ENCODE measurements around the gene SERPINB2.
"Not testable (repeated sequence)": the region's sequence is repeated elsewhere in the genome, so short reads cannot be mapped to it uniquely, and the experiment has no call there.

The SERPINB2 gene

DNA sequence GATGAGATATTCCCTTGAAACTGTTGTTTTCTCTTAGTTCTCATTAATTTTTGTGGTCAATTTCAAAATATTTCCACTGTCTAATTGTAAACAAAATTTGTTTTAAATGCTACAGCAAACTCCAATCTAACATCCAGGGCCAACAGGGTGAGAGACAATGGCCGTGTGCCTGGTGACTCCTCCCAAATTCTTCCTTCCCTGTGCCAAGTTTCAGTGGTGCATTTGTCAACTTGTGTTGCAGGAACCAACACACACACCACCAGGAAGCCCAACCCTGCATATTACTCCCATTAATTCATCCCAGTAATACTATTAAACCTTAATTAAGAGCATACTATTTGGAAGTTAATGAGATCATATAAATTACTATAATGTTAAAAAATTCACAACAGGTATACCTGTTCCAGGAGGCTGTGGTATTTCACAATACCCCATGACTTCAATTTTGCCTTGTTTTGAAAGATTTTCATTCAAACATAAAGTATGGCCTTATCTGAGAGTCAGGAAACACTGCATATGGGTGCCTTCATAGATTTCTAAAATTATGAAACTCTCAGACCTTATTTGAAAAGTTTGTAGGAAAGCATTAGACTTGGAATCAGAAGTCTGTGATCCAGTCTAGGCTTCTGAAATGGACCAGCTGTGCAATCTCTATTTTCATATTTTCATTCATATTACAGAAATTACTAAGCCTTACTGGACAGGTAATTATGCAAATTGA is 1.1 kb downstream of the SERPINB2 start:
- DNase-seq (ENCODE audit: low spot score), result no peak

DNA sequence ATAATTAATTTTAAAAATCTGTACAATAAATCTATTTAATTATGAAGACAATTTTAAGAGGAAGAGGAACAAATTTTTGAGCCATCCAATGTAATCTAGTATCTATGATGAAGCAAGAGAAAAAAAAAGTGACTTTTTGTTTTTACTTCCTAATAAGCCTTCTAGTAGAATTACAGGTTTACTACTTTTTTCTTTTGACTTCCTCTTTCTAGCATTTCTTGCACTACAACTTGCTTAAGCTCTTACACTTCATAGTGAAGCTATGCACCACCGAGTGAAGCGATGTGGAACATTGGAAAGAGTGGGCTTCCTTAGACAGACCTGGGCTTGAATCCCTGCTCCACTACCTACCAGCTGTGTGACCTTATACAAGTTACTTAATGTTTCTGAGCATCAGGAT is 2.1 kb downstream of the SERPINB2 start:
- DNase-seq (ENCODE audit: low spot score), result no peak

GRCh38 chr18:63890237-63890949 is 2.9 kb downstream of the SERPINB2 start:
- DNase-seq (ENCODE audit: low spot score), result no peak

- DNase-seq (ENCODE audit: low spot score), result peak; percentile 24
Measured at GRCh38 chr18:63890950-63891304, 3.4 kb downstream of the SERPINB2 start.

- no peak for DNase-seq (ENCODE audit: low spot score)
Measured at GRCh38 chr18:63892566-63892965, 5.1 kb downstream of the SERPINB2 start.

- DNase-seq (ENCODE audit: low spot score), result no peak
Measured at GRCh38 chr18:63894106-63894772, 6.7 kb downstream of the SERPINB2 start.

- DNase-seq (ENCODE audit: low spot score), result no peak
Measured at GRCh38 chr18:63895190-63895589, 7.7 kb downstream of the SERPINB2 start.

GRCh38 chr18:63897072-63897471 is 9.6 kb downstream of the SERPINB2 start:
- no peak for DNase-seq (ENCODE audit: low spot score)

- DNase-seq (ENCODE audit: low spot score), result no peak
Measured at GRCh38 chr18:63899206-63899605, 11.7 kb downstream of the SERPINB2 start.

DNA sequence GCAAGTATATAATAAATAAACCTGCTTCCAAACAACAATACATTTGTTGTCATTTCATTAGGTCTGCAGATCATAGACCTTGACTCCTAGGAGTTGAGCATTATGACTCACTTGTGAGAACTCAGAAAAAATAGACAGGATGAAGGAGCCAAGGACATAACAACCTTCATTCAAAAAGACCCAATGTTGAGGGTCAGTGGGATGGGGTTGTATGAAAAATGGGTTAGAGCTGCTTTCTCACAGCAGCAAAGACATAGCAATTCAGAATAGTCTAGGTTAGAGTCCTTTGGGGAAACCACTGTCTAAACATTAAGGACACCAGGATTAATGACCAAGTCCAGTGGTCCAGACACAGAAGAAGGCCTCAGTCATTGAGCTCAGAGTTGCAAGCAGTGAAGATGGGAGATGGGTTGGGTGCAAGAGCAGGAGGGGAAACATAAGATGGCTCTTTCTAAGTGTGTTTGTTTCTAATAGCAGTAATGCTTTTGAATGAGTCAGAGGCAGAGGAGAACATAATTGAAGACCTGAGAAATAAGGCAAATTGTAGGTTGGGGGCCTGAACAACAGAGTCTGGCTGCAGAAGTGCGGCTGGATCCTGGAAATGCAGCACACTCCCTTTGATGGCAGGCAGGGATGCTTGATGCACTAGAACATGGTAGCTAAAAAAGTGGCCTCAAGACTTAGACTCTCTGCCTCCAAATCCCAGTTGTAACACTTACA is 16.5 kb downstream of the SERPINB2 start:
- no peak for DNase-seq (ENCODE audit: low spot score)

- DNase-seq (ENCODE audit: low spot score), result no peak
Measured at GRCh38 chr18:63904694-63905093, 17.2 kb downstream of the SERPINB2 start.

GRCh38 chr18:63905361-63905760 is 17.9 kb downstream of the SERPINB2 start:
- DNase-seq (ENCODE audit: low spot score), result no peak

GRCh38 chr18:63906056-63906455 is 18.6 kb downstream of the SERPINB2 start:
- DNase-seq (ENCODE audit: low spot score), result no peak

DNA sequence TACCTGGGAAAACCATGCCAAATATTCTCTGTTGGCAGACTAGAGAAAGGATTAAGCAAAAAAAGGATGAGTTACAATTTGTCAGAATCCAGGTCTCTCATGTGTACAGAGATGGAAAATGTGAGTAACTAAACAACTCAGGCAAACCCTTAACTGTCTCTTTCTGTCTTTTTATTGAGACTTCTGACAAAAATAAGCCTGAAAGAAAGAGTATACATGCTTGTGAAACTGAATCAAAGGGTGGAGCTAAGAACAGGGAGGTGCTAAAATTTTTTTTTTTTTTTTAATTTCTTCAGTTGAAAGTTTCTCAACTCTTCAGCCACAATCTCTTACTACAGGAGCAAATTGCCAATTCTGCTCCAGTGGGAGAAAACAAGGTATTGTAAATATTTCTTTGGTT is 20.2 kb downstream of the SERPINB2 start, which contains the start of gene SERPINB10:
Gene SERPINB10, plus strand, starts transcription at position 295 of the 400 bp plus-strand sequence. CDS start 7,553 bp downstream, outside the sequence.
- no peak for DNase-seq (ENCODE audit: low spot score)

GRCh38 chr18:63908858-63909257 is 21.4 kb downstream of the SERPINB2 start:
- DNase-seq (ENCODE audit: low spot score), result no peak

GRCh38 chr18:63909870-63910269 is 22.4 kb downstream of the SERPINB2 start:
- no peak for DNase-seq (ENCODE audit: low spot score)

DNA sequence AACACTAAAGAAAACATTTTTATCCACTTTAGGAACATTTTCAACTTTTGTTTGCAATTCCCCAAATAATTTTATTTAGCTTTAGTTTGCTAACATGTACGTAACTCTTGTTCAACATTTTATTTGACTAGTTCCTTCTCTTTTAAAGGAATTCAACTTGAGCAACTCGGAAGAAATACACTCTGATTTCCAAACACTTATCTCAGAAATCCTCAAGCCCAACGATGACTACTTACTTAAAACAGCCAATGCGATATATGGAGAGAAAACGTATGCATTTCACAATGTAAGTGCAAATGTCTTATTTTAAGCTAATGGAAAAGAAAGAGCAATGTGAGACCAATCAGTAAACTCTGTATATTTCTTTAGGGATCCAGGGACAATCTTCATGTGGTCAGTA is 30.3 kb downstream of the SERPINB2 start:
- no peak for DNase-seq (ENCODE audit: low spot score)

GRCh38 chr18:63922049-63922448 is 34.5 kb downstream of the SERPINB2 start:
- DNase-seq (ENCODE audit: low spot score), result no peak

- DNase-seq (ENCODE audit: low spot score), result no peak
Measured at GRCh38 chr18:63924551-63924950, 37.0 kb downstream of the SERPINB2 start.

DNA sequence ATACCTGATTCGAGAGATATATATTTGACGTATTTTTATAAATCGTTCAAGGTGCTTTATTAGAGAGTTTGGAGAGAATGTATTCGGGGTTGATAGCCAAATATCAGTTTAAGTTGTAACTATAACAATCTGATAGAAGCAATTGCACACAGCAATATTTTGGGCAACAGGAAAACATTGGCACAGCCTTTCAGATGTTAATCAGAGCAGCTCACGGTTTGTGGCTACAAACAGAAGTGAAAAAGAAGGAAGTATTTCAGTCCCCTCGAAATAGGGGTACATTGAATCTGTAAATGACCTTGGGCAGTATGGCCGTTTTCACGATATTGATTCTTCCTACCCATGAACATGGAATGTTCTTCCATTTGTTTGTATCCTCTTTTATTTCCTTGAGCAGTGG is 40.8 kb downstream of the SERPINB2 start:
- no peak for DNase-seq (ENCODE audit: low spot score)

- not testable (repeated sequence) for DNase-seq (ENCODE audit: low spot score)
Measured at GRCh38 chr18:63929369-63929768, 41.9 kb downstream of the SERPINB2 start.

DNA sequence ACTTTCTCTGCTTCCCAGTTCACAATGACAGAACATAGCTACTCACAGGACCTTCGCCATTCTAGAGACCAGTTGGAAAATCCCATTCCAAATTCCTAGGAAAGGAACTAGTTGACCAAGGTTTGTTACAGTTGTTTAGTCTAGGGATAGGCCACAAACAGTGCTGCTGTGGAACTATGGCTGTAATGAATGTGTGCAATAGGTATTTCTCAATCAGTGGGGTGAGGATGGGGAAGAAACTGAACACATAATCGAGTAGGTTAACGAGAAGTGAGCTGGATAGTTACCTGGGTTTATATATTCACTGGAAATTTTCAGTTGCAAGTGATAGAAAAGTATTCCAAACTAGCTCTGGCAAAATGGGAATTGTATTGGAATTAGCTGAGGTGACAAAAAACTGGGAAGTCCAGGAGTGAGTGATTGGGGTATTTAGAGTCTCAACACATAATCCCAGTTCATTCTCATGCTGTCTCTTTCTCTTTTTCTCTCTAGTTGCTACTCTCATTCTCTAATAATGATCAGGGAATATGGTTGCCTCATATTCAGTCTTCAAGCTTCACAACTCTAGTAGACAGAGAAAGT is 43.4 kb downstream of the SERPINB2 start:
- no peak for DNase-seq (ENCODE audit: low spot score)
